Peyer's patch (tissue), 4 donors: ENCODE data around the gene GALR2. TPM values are rescaled to one million over a fixed set of nuclear protein-coding genes. Genes with fewer than 3 reads are reported as not detected.

Experiments used
- DNase-seq, 3 donors: peaks; one replicate each; pipeline ENCODE4 v3.0.0-alpha.2; 2017 to 2019
- H3K27ac ChIP-seq, 4 donors: fragments of 200-600 bp; sonication (generic); one replicate each; pipeline ENCODE4 v1.5.1; 2016 to 2019
- H3K27me3 ChIP-seq, 2 donors: fragments of 200-600 bp; sonication (generic); one replicate each; pipeline ENCODE4 v1.5.1; 2019
- H3K36me3 ChIP-seq, 3 donors: fragments of 200-600 bp; sonication (generic); one replicate each; pipeline ENCODE4 v1.5.1; 2016 to 2019
- H3K4me1 ChIP-seq, 4 donors: fragments of 200-600 bp; sonication (generic); one replicate each; pipeline ENCODE4 v1.5.1; 2016 to 2019
- H3K4me3 ChIP-seq, 4 donors: fragments of 200-600 bp; sonication (generic); 1 replicate in 3 of 4; 2 replicates in 1 of 4; pipeline ENCODE4 v1.5.1; 2016 to 2019; ENCODE audit warnings: mild to moderate bottlenecking in 1 of 4
- H3K9me3 ChIP-seq, 4 donors: fragments of 200-600 bp; sonication (generic); one replicate each; pipeline ENCODE4 v1.5.1; 2016 to 2019; ENCODE audit warnings: mild to moderate bottlenecking in 1 of 4
- CTCF ChIP-seq, 6 experiments: fragments of 450-650 bp in 4 of 6; fragments of 200-600 bp in 2 of 6; sonication (generic) in 1 of 6; IDR thresholded peaks; one replicate each; pipeline ENCODE4 v1.5.1; 2017 to 2019; ENCODE audit warnings: antibody characterized with exemption in 6 of 6, mild to moderate bottlenecking in 3 of 6, moderate library complexity in 1 of 6
- POLR2A ChIP-seq, 2 donors: fragments of 450-650 bp; IDR thresholded peaks; one replicate each; pipeline ENCODE4 v1.5.1; 2017; ENCODE audit warnings: antibody characterized with exemption in 2 of 2, mild to moderate bottlenecking in 2 of 2, moderate library complexity in 2 of 2
- total RNA-seq, 4 donors: library from RNA; depleted of rRNA; stranded (reverse); fragments of >200 nt; gene quantifications; one replicate each; pipeline ENCODE4 v1.1.0, GENCODE V29; 2016

GALR2 gene
- total RNA-seq, 4 donors from 2014 or later, result 0.95 TPM; not detected in 3

GRCh38 chr17:76102944-76103273 lies 28.3 kb downstream of the GALR2 start:
- TF ChIP-seq CTCF (IDR thresholded peaks at IDR 0.05) (no peak), POLR2A (IDR thresholded peaks at IDR 0.05) (no peak)
- H3K4me1 ChIP-seq, result peaks cover 0 to 19% (median 0%) of the 10 kb centered on the region in 4 donors
- no peaks in the 10 kb centered on the region for H3K9me3 ChIP-seq
- H3K36me3 ChIP-seq, result peaks cover 0 to 41% (median 0%) of the 10 kb centered on the region in 3 donors
- no peaks in the 10 kb centered on the region for H3K27me3 ChIP-seq
- DNase-seq, result no peak
- H3K27ac ChIP-seq, result peak overlapping the region; percentile 72 to 83 (median 78)
- peak overlapping the region; percentile 58 to 96 (median 90) for H3K4me3 ChIP-seq

- Histone ChIP-seq H3K36me3 (peaks cover 0 to 35% (median 0%) of the 10 kb centered on the region in 3 donors), H3K9me3 (no peaks in the 10 kb centered on the region), H3K27ac (peak within 1 kb of the TSS; percentile 72 to 83 (median 78)), H3K4me1 (peaks cover 0 to 19% (median 0%) of the 10 kb centered on the region in 4 donors), H3K27me3 (no peaks in the 10 kb centered on the region), H3K4me3 (peak within 1 kb of the TSS; percentile 58 to 96 (median 90))
- peak; percentile 89 to 96 (median 94) for DNase-seq
- TF ChIP-seq CTCF (IDR thresholded peaks at IDR 0.05), result peak in 1 of 6 experiments; percentile 25
- TF ChIP-seq POLR2A (IDR thresholded peaks at IDR 0.05), result peak; percentile 34 to 41
Observed at GRCh38 chr17:76103274-76104139, 28.9 kb downstream of the GALR2 start, which contains the start of gene EXOC7. Gene EXOC7, minus strand, starts transcription at chr17:76103787. Its CDS starts 95 bp downstream, at chr17:76103692.

GRCh38 chr17:76104140-76104895 lies 29.7 kb downstream of the GALR2 start:
- DNase-seq, result no peak
- no peaks in the 10 kb centered on the region for H3K27me3 ChIP-seq
- peak overlapping the region; percentile 58 to 96 (median 90) for H3K4me3 ChIP-seq
- TF ChIP-seq POLR2A (IDR thresholded peaks at IDR 0.05), result no peak
- no peak for TF ChIP-seq CTCF (IDR thresholded peaks at IDR 0.05)
- peaks cover 0 to 19% (median 0%) of the 10 kb centered on the region in 4 donors for H3K4me1 ChIP-seq
- H3K27ac ChIP-seq, result peak overlapping the region; percentile 72 to 83 (median 78)
- H3K36me3 ChIP-seq, result peaks cover 0 to 29% (median 0%) of the 10 kb centered on the region in 3 donors
- no peaks in the 10 kb centered on the region for H3K9me3 ChIP-seq

GRCh38 chr17:76104896-76105231 lies 30.3 kb downstream of the GALR2 start:
- no peak for DNase-seq
- TF ChIP-seq POLR2A (IDR thresholded peaks at IDR 0.05) (no peak), CTCF (IDR thresholded peaks at IDR 0.05) (no peak)
- Histone ChIP-seq H3K9me3 (no peaks in the 10 kb centered on the region), H3K27me3 (no peaks in the 10 kb centered on the region), H3K4me3 (no peak overlapping the region), H3K27ac (no peak overlapping the region), H3K36me3 (peaks cover 0 to 23% (median 0%) of the 10 kb centered on the region in 3 donors), H3K4me1 (peaks cover 0 to 19% (median 0%) of the 10 kb centered on the region in 4 donors)

GRCh38 chr17:76106703-76107102 lies 32.1 kb downstream of the GALR2 start:
- Histone ChIP-seq H3K27me3 (no peaks in the 10 kb centered on the region), H3K27ac (peak overlapping the region in 1 of 4 donors; percentile 6), H3K4me3 (no peak overlapping the region), H3K9me3 (no peaks in the 10 kb centered on the region), H3K36me3 (peaks cover 0 to 6% (median 0%) of the 10 kb centered on the region in 3 donors), H3K4me1 (peaks cover 0 to 19% (median 0%) of the 10 kb centered on the region in 4 donors)
- TF ChIP-seq CTCF (IDR thresholded peaks at IDR 0.05) (no peak), POLR2A (IDR thresholded peaks at IDR 0.05) (no peak)
- no peak for DNase-seq
